DMS 273 (cell line): Measurements from ENCODE around the gene CTSK.

Experiments
- DNase-seq: peaks from one replicate; lab custom pipeline; 2025; ENCODE audit not compliant: unreplicated experiment; lab: John Stamatoyannopoulos, UW

Gene CTSK

GRCh38 chr1:150763018-150763417 is 45.0 kb downstream of the CTSK start:
- no peak for DNase-seq

GRCh38 chr1:150762552-150762951 is 45.5 kb downstream of the CTSK start:
- no peak for DNase-seq

DNA sequence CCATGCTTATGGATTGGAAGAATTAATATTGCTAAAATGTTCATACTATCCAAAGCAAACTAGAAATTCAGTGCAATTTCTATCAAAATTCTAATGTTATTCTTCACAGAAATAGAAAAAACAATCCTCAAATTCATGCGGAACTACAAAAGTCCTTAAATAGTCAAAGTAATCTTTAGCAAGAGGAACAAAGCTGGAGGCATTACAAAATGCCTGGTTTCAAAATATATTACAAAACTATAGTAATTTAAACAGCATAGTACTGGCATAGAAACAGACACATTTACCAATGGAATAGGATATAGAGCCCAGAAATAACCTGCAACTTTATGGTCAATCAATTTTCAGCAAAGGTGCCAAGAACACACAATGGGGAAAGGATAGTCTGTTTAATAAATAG is 46.3 kb downstream of the CTSK start:
- DNase-seq = no peak

DNA sequence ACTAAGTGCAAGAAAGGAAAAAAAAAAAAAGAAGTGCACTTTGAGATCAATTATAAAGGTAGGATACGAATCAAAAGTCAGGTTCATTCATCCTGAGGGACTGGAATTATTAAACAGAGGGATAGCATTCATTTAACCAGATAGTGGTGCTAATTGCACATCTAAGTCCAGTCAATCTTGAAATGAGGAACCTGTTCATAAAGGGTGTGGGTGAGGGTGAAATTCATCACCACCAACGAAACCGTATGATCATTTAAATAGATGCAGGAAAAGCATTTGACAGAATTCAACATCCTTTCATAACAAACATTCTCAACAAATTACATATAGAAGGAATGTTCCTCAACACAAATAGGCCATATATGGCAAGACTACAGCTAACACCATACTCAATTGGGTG is 48.0 kb downstream of the CTSK start:
- DNase-seq = no peak

GRCh38 chr1:150753416-150753815 is 54.6 kb downstream of the CTSK start:
- no peak for DNase-seq

DNA sequence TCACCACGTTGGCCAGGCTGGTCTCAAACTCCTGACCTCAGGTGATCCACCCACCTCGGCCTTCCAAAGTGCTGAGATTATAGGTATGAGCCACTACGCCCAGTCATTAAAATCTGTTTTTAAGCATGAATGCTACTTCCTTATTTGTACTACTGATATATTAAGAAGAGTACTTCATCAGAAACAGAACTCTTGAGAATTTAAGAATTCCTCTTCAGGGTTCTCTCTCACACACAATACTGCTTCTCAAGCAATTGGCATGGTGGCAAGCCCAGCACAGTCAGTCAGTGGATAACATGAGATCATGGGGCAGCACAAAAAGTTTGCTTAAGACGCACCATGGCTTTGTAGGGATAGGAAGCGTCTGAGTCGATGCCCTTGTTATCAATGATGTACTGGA is 56.6 kb downstream of the CTSK start:
- no peak for DNase-seq

GRCh38 chr1:150749720-150750311 is 58.2 kb downstream of the CTSK start:
- DNase-seq = no peak

- no peak for DNase-seq
Observed at GRCh38 chr1:150748878-150749719, 59.0 kb downstream of the CTSK start.
